HepG2 (cell line): ENCODE measurements around the gene SIN3A. TPM values are rescaled to one million over a fixed set of nuclear protein-coding genes. Genes with fewer than 3 reads are reported as not detected.

ENCODE experiments used
- ATAC-seq: fragments of 200-7000 bp; cut with Tn5 transposase; 3 replicates; pipeline ENCODE4 v1.9.1; 2020; ENCODE audit warnings: mild to moderate bottlenecking, moderate library complexity
- BruUV-seq: library from RNA; stranded (reverse); fragments of 400-500 nt; replicated peaks from 2 replicates; lab custom pipeline; 2021; lab: Mats Ljungman, UMichigan
- CTCF ChIA-PET: fragments of 300-600 bp; formaldehyde crosslinking; extraction: SDS; loops from one replicate; lab custom pipeline; 2021; ENCODE audit warnings: low total read pairs, inconsistent platforms, low intra/inter-chr PET ratio; lab: Yijun Ruan, JAX
- POLR2A ChIA-PET: fragments of 350-600 bp; sonication (Branson Sonifier 250); formaldehyde crosslinking; loops from one replicate; lab custom pipeline; 2020; ENCODE audit warnings: antibody characterized with exemption, inconsistent platforms; lab: Yijun Ruan, JAX
- DNase-seq: peaks from one replicate; pipeline ENCODE4 v3.0.0-alpha.2; 2015; ENCODE audit warnings: low spot score
- FAIRE-seq: peaks from 3 replicates; lab custom pipeline; 2011; peaks lifted over from hg19 to GRCh38; lab: Jason Lieb, UNC
- H2AFZ ChIP-seq: one replicate; pipeline ENCODE4 v1.6.1; 2011; ENCODE audit warnings: low read length, inconsistent platforms
- H3K27ac ChIP-seq: fragments of 300-600 bp; 3 replicates; pipeline ENCODE4 v1.8.0; 2011; ENCODE audit warnings: mixed run types, mild to moderate bottlenecking, mixed read lengths, low read length, inconsistent platforms; ENCODE audit not compliant: insufficient read depth; ENCODE audit errors: extremely low read length
- H3K27me3 ChIP-seq, 2 experiments: fragments of 200-600 bp in 1 of 2; 2 replicates in 1 of 2; 3 replicates in 1 of 2; pipeline versions ENCODE4 v1.6.0 to v1.8.0; 2011; ENCODE audit warnings: low read length in 2 of 2, mild to moderate bottlenecking in 2 of 2, moderate library complexity in 2 of 2, inconsistent platforms in 1 of 2; ENCODE audit not compliant: insufficient read depth in 2 of 2, control insufficient read depth in 1 of 2
- H3K36me3 ChIP-seq, 2 experiments: fragments of 200-600 bp in 1 of 2; replicated peaks in 1 of 2; 2 replicates in 1 of 2; 3 replicates in 1 of 2; pipeline versions ENCODE4 v1.5.1 to v1.8.0; 2011; ENCODE audit warnings: low read length in 2 of 2, inconsistent platforms in 1 of 2; ENCODE audit not compliant: insufficient read depth in 2 of 2, control insufficient read depth in 1 of 2
- H3K4me1 ChIP-seq: 2 replicates; pipeline ENCODE4 v1.5.1; 2012; ENCODE audit warnings: low read length, inconsistent platforms; ENCODE audit not compliant: insufficient read depth
- H3K4me2 ChIP-seq: 2 replicates; pipeline ENCODE4 v1.6.0; 2011; ENCODE audit warnings: low read depth, low read length, inconsistent platforms
- H3K4me3 ChIP-seq, 3 experiments: fragments of 200-600 bp in 1 of 3; sonication (generic), shearing (Covaris generic) in 1 of 3; replicated peaks in 1 of 3; 2 replicates each; pipeline ENCODE4 v1.5.1; 2011 to 2016; ENCODE audit warnings: low read length in 3 of 3, inconsistent platforms in 2 of 3, low read depth in 2 of 3, mild to moderate bottlenecking in 2 of 3, control low read depth in 1 of 3, mixed read lengths in 1 of 3; ENCODE audit not compliant: insufficient read depth in 1 of 3
- H3K79me2 ChIP-seq: one replicate; pipeline ENCODE4 v1.6.1; 2011; ENCODE audit warnings: low read length, inconsistent platforms; ENCODE audit not compliant: insufficient read depth
- H3K9ac ChIP-seq: 2 replicates; pipeline ENCODE4 v1.6.0; 2011; ENCODE audit warnings: mild to moderate bottlenecking, low read depth, low read length, inconsistent platforms; ENCODE audit not compliant: insufficient read depth
- H3K9me3 ChIP-seq: 2 replicates; pipeline ENCODE4 v1.5.1; 2012; ENCODE audit warnings: mild to moderate bottlenecking, low read length
- H4K20me1 ChIP-seq: 2 replicates; pipeline ENCODE4 v1.6.0; 2011; ENCODE audit warnings: inconsistent platforms, mild to moderate bottlenecking, low read length, moderate library complexity; ENCODE audit not compliant: insufficient read depth
- HMGXB4 ChIP-seq, 2 experiments: sonication (generic) in 1 of 2; formaldehyde crosslinking in 1 of 2; IDR thresholded peaks; 2 replicates each; pipeline versions ENCODE4 v1.4.0 to v1.6.1; 2018 to 2020; ENCODE audit warnings: missing genetic modification reagents in 2 of 2, borderline replicate concordance in 1 of 2, low read depth in 1 of 2, mild to moderate bottlenecking in 1 of 2, missing biosample characterization in 1 of 2
- POGK ChIP-seq: sonication (generic); formaldehyde crosslinking; conservative IDR thresholded peaks from 2 replicates; pipeline ENCODE4 v1.8.0; 2022; ENCODE audit warnings: mild to moderate bottlenecking, moderate library complexity, missing genetic modification reagents
- SNAPC4 ChIP-seq: sonication (generic); formaldehyde crosslinking; IDR thresholded peaks from 2 replicates; pipeline ENCODE4 v1.4.0; 2020; ENCODE audit warnings: mild to moderate bottlenecking, missing genetic modification reagents
- YEATS4 ChIP-seq: sonication (generic); formaldehyde crosslinking; IDR thresholded peaks from 2 replicates; pipeline ENCODE4 v1.4.0; 2020; ENCODE audit warnings: missing genetic modification reagents, borderline replicate concordance
- WGBS: methylation state at CpG from one replicate; pipeline ENCODE4 v1.1.6; 2017; ENCODE audit warnings: low lambda C conversion rate; 5-methylcytosine and 5-hydroxymethylcytosine counted together
- in situ Hi-C: cut with HindIII; loops from 2 replicates; pipeline ENCODE4 v1.10.0; 2017; ENCODE audit warnings: low pct_unique_long_range_greater_than_20kb; ENCODE audit not compliant: extremely low pct_ligation_motif_present
- intact Hi-C: fragments of 100-400 bp; cut with micrococcal nuclease; formaldehyde crosslinking; loops from one replicate; pipeline ENCODE4 v1.10.0; 2022; ENCODE audit not compliant: unreplicated experiment
- polyA plus RNA-seq, 8 experiments: library from polyadenylated mRNA; depleted of rRNA in 3 of 8; stranded (reverse) in 7 of 8; unstranded in 1 of 8; fragments of >200 nt; fragmentation: Illumina TruSeq in 4 of 8; extraction: Trizol in 4 of 8; gene quantifications; 2 replicates each; pipeline versions ENCODE4 v1.2.1 to v1.2.3, GENCODE V29; 2011 to 2016; ENCODE audit warnings: low read depth in 4 of 8, missing spikeins in 1 of 8, mixed read lengths in 1 of 8; ENCODE audit not compliant: insufficient read depth in 1 of 8
- total RNA-seq, 5 experiments: library from RNA; depleted of rRNA; stranded (reverse); fragments of >200 nt; fragmentation: Illumina TruSeq; extraction: Trizol; gene quantifications; 2 replicates each; pipeline ENCODE4 v1.2.3, GENCODE V29; 2016; ENCODE audit warnings: low read depth in 1 of 5

SIN3A gene
- total and polyA plus RNA-seq, 2 of the 13 experiments (the other 11 are each of a cell fraction or from before 2014, with no cell fraction given), result 16.1 to 28.1 TPM

GRCh38 chr15:75348034-75348561 lies 103.4 kb downstream of the SIN3A start:
- ATAC-seq (peak; percentile 40), FAIRE-seq (no peak), DNase-seq (no peak)
- Histone ChIP-seq H3K9ac (peak overlapping the region; percentile 81), H3K79me2 (no peaks in the 10 kb centered on the region), H3K9me3 (no peaks in the 10 kb centered on the region), H3K4me1 (peaks cover 12% of the 10 kb centered on the region), H3K27ac (peak overlapping the region; percentile 47), H3K4me3 (peak overlapping the region; percentile 70 to 96 (median 94)), H3K36me3 (no peaks in the 10 kb centered on the region), H3K27me3 (no peaks in the 10 kb centered on the region), H4K20me1 (no peaks in the 10 kb centered on the region), H3K4me2 (peak overlapping the region; percentile 94), H2AFZ (no peak overlapping the region)
- 6% methylated on average over 7 of the region's 45 CpGs for WGBS
- CTCF ChIA-PET, result no interaction called here
- POLR2A ChIA-PET, result interaction anchor here (0.6 to 2.4 kb wide), 4 partner anchors 12 to 989 kb away, joined by 3 to 42 read pairs (median 6); partner anchors contain the start of genes COMMD4, ISL2 and MAN2C1
- BruUV-seq, result no TSS peak
- intact Hi-C loops, result no loop called here
- in situ Hi-C loops, result no loop called here
- peak in 1 of 2 experiments; percentile 13; a peak in 1 of 4 replicates for TF ChIP-seq HMGXB4 (CRISPR knock-in tag; IDR thresholded peaks at IDR 0.05; ENCODE audit: borderline replicate concordance in 1 of 2, low read depth in 1 of 2)
- 0 out of 2 replicates have a peak, but pooled peaks have one; percentile 24 for TF ChIP-seq SNAPC4 (CRISPR knock-in tag)
- 0 out of 2 replicates have a peak, but pooled peaks have one; percentile 17 for TF ChIP-seq POGK (CRISPR knock-in tag)
- 0 out of 2 replicates have a peak, but pooled peaks have one; percentile 4 for TF ChIP-seq YEATS4 (CRISPR knock-in tag)
